Fibroblast of lung (primary cell): Measurements from ENCODE around the gene CTBP1. TPM values are rescaled to one million over a fixed set of nuclear protein-coding genes. Genes with fewer than 3 reads are reported as not detected.

Source experiments
- DNase-seq, 2 donors: peaks; one replicate each; pipeline versions ENCODE4 v3.0.0 to v3.0.0-alpha.2; 2010; ENCODE audit warnings: low read depth in 2 of 2
- H2AFZ ChIP-seq: 2 replicates; pipeline ENCODE4 v1.5.1; 2012; ENCODE audit warnings: low read length, control low read depth, inconsistent platforms
- H3K27ac ChIP-seq: 2 replicates; pipeline ENCODE4 v1.5.1; 2011; ENCODE audit warnings: low read length, control low read depth; ENCODE audit not compliant: insufficient read depth
- H3K27me3 ChIP-seq: 2 replicates; pipeline ENCODE4 v1.5.1; 2011; ENCODE audit warnings: mild to moderate bottlenecking, low read length; ENCODE audit not compliant: control insufficient read depth, insufficient read depth
- H3K36me3 ChIP-seq: 2 replicates; pipeline ENCODE4 v1.5.1; 2011; ENCODE audit warnings: low read length; ENCODE audit not compliant: control insufficient read depth, insufficient read depth
- H3K4me1 ChIP-seq: 2 replicates; pipeline ENCODE4 v1.5.1; 2011; ENCODE audit warnings: low read length; ENCODE audit not compliant: control insufficient read depth, insufficient read depth; ENCODE audit errors: extremely low read depth
- H3K4me2 ChIP-seq: 2 replicates; pipeline ENCODE4 v1.5.1; 2011; ENCODE audit warnings: low read length, control low read depth; ENCODE audit not compliant: insufficient read depth; ENCODE audit errors: extremely low read depth
- H3K4me3 ChIP-seq, 4 experiments: fragments of 200-600 bp in 1 of 4; sonication (generic) in 1 of 4; replicated peaks in 1 of 4; 2 replicates each; pipeline ENCODE4 v1.5.1; 2011 to 2016; ENCODE audit warnings: low read length in 4 of 4, low read depth in 3 of 4, mild to moderate bottlenecking in 3 of 4, control low read depth in 2 of 4, inconsistent platforms in 1 of 4, mixed read lengths in 1 of 4; ENCODE audit not compliant: insufficient read depth in 1 of 4; ENCODE audit errors: control extremely low read depth in 1 of 4
- H3K79me2 ChIP-seq: 2 replicates; pipeline ENCODE4 v1.5.1; 2012; ENCODE audit warnings: mild to moderate bottlenecking, low read length, inconsistent platforms; ENCODE audit not compliant: control insufficient read depth, insufficient read depth
- H3K9ac ChIP-seq: 2 replicates; pipeline ENCODE4 v1.5.1; 2011; ENCODE audit warnings: mild to moderate bottlenecking, low read length, control low read depth; ENCODE audit not compliant: insufficient read depth
- H3K9me3 ChIP-seq: 2 replicates; pipeline ENCODE4 v1.5.1; 2012; ENCODE audit warnings: low read depth, low read length; ENCODE audit not compliant: control insufficient read depth, insufficient read depth
- H4K20me1 ChIP-seq: 2 replicates; pipeline ENCODE4 v1.5.1; 2011; ENCODE audit warnings: low read length; ENCODE audit not compliant: control insufficient read depth, insufficient read depth; ENCODE audit errors: extremely low read depth
- EZH2 ChIP-seq: IDR thresholded peaks from 2 replicates; pipeline ENCODE4 v1.5.1; 2012; ENCODE audit warnings: low read length, control low read depth, mild to moderate bottlenecking; ENCODE audit errors: missing control alignments
- polyA plus RNA-seq, 2 donors: library from polyadenylated mRNA; depleted of rRNA in 1 of 2; stranded (reverse) in 1 of 2; unstranded in 1 of 2; fragments of >200 nt; gene quantifications; 2 replicates each; pipeline ENCODE4 v1.2.1, GENCODE V29; 2011 to 2012; ENCODE audit warnings: missing spikeins in 1 of 2
- total RNA-seq: library from RNA; depleted of rRNA; stranded (reverse); fragments of >200 nt; gene quantifications from 2 replicates; pipeline ENCODE4 v1.2.1, GENCODE V29; 2014
- TF ChIP-seq, protein P1 (sequence below), 2 donors: IDR thresholded peaks in 1 of 2; conservative IDR thresholded peaks in 1 of 2; 1 replicate in 1 of 2; 2 replicates in 1 of 2; pipeline ENCODE4 v1.5.1; 2011 to 2012; ENCODE audit warnings: low read length in 2 of 2, control low read depth in 1 of 2, inconsistent platforms in 1 of 2, low read depth in 1 of 2, mild to moderate bottlenecking in 1 of 2

Gene CTBP1
- total and polyA plus RNA-seq, 2 donors (not counting 1 experiment from before 2014, with no cell fraction given), result 78.2 to 249 TPM

GRCh38 chr4:1208970-1209704, 39.8 kb downstream of the CTBP1 start:
- Histone ChIP-seq H3K9me3 (no peaks in the 10 kb centered on the region), H2AFZ (no peak overlapping the region), H3K4me1 (peaks cover 36% of the 10 kb centered on the region), H3K79me2 (no peaks in the 10 kb centered on the region), H3K9ac (peak overlapping the region; percentile 23), H3K4me2 (peak overlapping the region; percentile 68), H3K4me3 (peak overlapping the region in 2 of 4 experiments; percentile 10), H4K20me1 (no peaks in the 10 kb centered on the region), H3K27ac (peak overlapping the region; percentile 79), H3K36me3 (peaks cover 30% of the 10 kb centered on the region), H3K27me3 (no peaks in the 10 kb centered on the region)
- TF ChIP-seq, protein P1, sequence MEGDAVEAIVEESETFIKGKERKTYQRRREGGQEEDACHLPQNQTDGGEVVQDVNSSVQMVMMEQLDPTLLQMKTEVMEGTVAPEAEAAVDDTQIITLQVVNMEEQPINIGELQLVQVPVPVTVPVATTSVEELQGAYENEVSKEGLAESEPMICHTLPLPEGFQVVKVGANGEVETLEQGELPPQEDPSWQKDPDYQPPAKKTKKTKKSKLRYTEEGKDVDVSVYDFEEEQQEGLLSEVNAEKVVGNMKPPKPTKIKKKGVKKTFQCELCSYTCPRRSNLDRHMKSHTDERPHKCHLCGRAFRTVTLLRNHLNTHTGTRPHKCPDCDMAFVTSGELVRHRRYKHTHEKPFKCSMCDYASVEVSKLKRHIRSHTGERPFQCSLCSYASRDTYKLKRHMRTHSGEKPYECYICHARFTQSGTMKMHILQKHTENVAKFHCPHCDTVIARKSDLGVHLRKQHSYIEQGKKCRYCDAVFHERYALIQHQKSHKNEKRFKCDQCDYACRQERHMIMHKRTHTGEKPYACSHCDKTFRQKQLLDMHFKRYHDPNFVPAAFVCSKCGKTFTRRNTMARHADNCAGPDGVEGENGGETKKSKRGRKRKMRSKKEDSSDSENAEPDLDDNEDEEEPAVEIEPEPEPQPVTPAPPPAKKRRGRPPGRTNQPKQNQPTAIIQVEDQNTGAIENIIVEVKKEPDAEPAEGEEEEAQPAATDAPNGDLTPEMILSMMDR (conservative IDR thresholded peaks at IDR 0.05 in 1 of 2, IDR thresholded peaks at IDR 0.05 in 1 of 2; ENCODE audit: low read depth in 1 of 2, low read length in 2 of 2), result no peak
- no peak for TF ChIP-seq EZH2
- DNase-seq, result peak; percentile 50 to 51

DNA sequence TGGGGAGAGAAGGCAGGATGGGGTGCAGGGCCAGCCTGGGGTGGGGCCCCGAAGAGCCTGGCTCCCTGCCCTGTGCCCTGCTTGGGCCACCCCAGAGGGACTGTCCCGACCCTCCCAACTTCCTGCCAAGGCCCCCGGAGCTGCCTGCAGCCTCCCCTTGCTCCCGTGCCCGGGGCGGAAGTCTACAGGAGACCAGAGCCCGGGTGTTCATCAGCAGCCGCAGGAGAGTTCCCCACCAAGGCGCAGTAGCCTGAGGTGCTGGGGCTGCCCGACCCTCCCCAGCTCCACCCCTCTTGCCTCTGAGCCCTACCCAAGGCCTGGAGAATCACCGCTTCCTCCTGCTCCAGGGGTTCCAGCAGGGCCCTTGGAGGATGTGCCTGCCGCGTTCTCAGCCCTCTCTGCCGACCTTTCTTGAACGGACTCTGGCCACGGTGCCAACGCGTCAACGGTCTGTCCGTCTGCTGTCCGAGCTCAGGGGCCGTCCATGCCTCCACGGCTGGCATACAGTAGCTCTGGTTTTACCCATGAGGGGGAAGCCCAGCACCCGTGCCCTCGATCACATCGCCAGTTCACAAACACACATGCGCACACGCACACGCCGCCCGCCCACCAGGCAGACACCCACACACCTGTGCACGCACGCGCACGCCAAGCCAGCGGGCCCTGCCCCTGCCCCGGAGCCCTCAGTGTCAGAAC, 40.5 kb downstream of the CTBP1 start:
- Histone ChIP-seq H3K36me3 (peaks cover 23% of the 10 kb centered on the region), H3K4me3 (peak overlapping the region in 1 of 4 experiments; percentile 7), H3K79me2 (no peaks in the 10 kb centered on the region), H3K27me3 (no peaks in the 10 kb centered on the region), H3K4me2 (peak overlapping the region; percentile 68), H2AFZ (no peak overlapping the region), H3K9ac (peak overlapping the region; percentile 26), H4K20me1 (no peaks in the 10 kb centered on the region), H3K9me3 (no peaks in the 10 kb centered on the region), H3K27ac (peak overlapping the region; percentile 79), H3K4me1 (peaks cover 36% of the 10 kb centered on the region)
- no peak for DNase-seq
- TF ChIP-seq, protein P1 (conservative IDR thresholded peaks at IDR 0.05 in 1 of 2, IDR thresholded peaks at IDR 0.05 in 1 of 2; ENCODE audit: low read depth in 1 of 2, low read length in 2 of 2), result no peak
- TF ChIP-seq EZH2, result no peak

GRCh38 chr4:1207603-1208265, 41.2 kb downstream of the CTBP1 start:
- no peaks in the 10 kb centered on the region for H4K20me1 ChIP-seq
- H3K9me3 ChIP-seq, result no peaks in the 10 kb centered on the region
- peaks cover 36% of the 10 kb centered on the region for H3K4me1 ChIP-seq
- H3K4me3 ChIP-seq, result no peak overlapping the region
- TF ChIP-seq, protein P1 (conservative IDR thresholded peaks at IDR 0.05 in 1 of 2, IDR thresholded peaks at IDR 0.05 in 1 of 2; ENCODE audit: low read depth in 1 of 2, low read length in 2 of 2), result no peak
- no peak for TF ChIP-seq EZH2
- no peaks in the 10 kb centered on the region for H3K27me3 ChIP-seq
- H2AFZ ChIP-seq, result no peak overlapping the region
- peak overlapping the region; percentile 33 for H3K4me2 ChIP-seq
- peak overlapping the region; percentile 26 for H3K9ac ChIP-seq
- no peaks in the 10 kb centered on the region for H3K79me2 ChIP-seq
- H3K36me3 ChIP-seq, result peaks cover 16% of the 10 kb centered on the region
- H3K27ac ChIP-seq, result peak overlapping the region; percentile 79
- DNase-seq, result peak; percentile 73 to 95
